ENCODE measurements around the gene CALCOCO1.

CALCOCO1 gene

GRCh38 chr12:53686436-53686835, 40.8 kb downstream of the CALCOCO1 start:
- H3F3A ChIP-seq (ENCODE audit: control insufficient read depth, insufficient read depth), result no peaks in the 10 kb centered on the region
- no peaks in the 10 kb centered on the region for H4K20me1 ChIP-seq (ENCODE audit: control insufficient read depth, insufficient read depth, low read depth, low read length)
- no peaks in the 10 kb centered on the region for H3K36me3 ChIP-seq (ENCODE audit: control insufficient read depth, low read length)
- no peak for TF ChIP-seq EZH2phosphoT487 (IDR thresholded peaks at IDR 0.05; ENCODE audit: borderline replicate concordance, low read length)
- no peak for TF ChIP-seq CTCF (IDR thresholded peaks at IDR 0.05; ENCODE audit: low read depth, low read length, poor library complexity, severe bottlenecking)
- H3K27ac ChIP-seq (ENCODE audit: low read depth, low read length), result no peak overlapping the region
- H3K27me3 ChIP-seq (ENCODE audit: control insufficient read depth, low read length), result peaks cover 3% of the 10 kb centered on the region; the same call in 1 of the 2 replicates
- H3K9me3 ChIP-seq (ENCODE audit: control insufficient read depth, insufficient read depth, low read length), result no peaks in the 10 kb centered on the region
- H3K4me2 ChIP-seq (ENCODE audit: low read length), result no peak overlapping the region
- H3K4me1 ChIP-seq (ENCODE audit: control insufficient read depth, low read length), result no peaks in the 10 kb centered on the region
- no peaks in the 10 kb centered on the region for H3K9me2 ChIP-seq (replicated peaks; ENCODE audit: control insufficient read depth, low read length)
- no peaks in the 10 kb centered on the region for H3K79me2 ChIP-seq (ENCODE audit: control insufficient read depth, low read length)
- H3K4me3 ChIP-seq (ENCODE audit: low read length), result no peak overlapping the region

GRCh38 chr12:53684654-53685220, 42.5 kb downstream of the CALCOCO1 start:
- Histone ChIP-seq H3K4me2 (ENCODE audit: low read length) (no peak overlapping the region), H3K9me2 (replicated peaks; ENCODE audit: control insufficient read depth, low read length) (no peaks in the 10 kb centered on the region), H4K20me1 (ENCODE audit: control insufficient read depth, insufficient read depth, low read depth, low read length) (no peaks in the 10 kb centered on the region), H3K4me3 (ENCODE audit: low read length) (no peak overlapping the region), H3K9me3 (ENCODE audit: control insufficient read depth, insufficient read depth, low read length) (no peaks in the 10 kb centered on the region), H3K27me3 (ENCODE audit: control insufficient read depth, low read length) (no peaks in the 10 kb centered on the region), H3F3A (ENCODE audit: control insufficient read depth, insufficient read depth) (no peaks in the 10 kb centered on the region), H3K36me3 (ENCODE audit: control insufficient read depth, low read length) (no peaks in the 10 kb centered on the region), H3K4me1 (ENCODE audit: control insufficient read depth, low read length) (no peaks in the 10 kb centered on the region), H3K27ac (ENCODE audit: low read depth, low read length) (no peak overlapping the region), H3K79me2 (ENCODE audit: control insufficient read depth, low read length) (no peaks in the 10 kb centered on the region)
- no peak for TF ChIP-seq CTCF (IDR thresholded peaks at IDR 0.05; ENCODE audit: low read depth, low read length, poor library complexity, severe bottlenecking)
- no peak for TF ChIP-seq EZH2phosphoT487 (IDR thresholded peaks at IDR 0.05; ENCODE audit: borderline replicate concordance, low read length)

- Histone ChIP-seq H3K79me2 (ENCODE audit: control insufficient read depth, low read length) (no peaks in the 10 kb centered on the region), H3K9me3 (ENCODE audit: control insufficient read depth, insufficient read depth, low read length) (no peaks in the 10 kb centered on the region), H3K36me3 (ENCODE audit: control insufficient read depth, low read length) (no peaks in the 10 kb centered on the region), H3K27ac (ENCODE audit: low read depth, low read length) (no peak overlapping the region), H3K4me2 (ENCODE audit: low read length) (no peak overlapping the region), H3K27me3 (ENCODE audit: control insufficient read depth, low read length) (peaks cover 7% of the 10 kb centered on the region), H3F3A (ENCODE audit: control insufficient read depth, insufficient read depth) (no peaks in the 10 kb centered on the region), H3K4me3 (ENCODE audit: low read length) (no peak overlapping the region), H3K9me2 (replicated peaks; ENCODE audit: control insufficient read depth, low read length) (no peaks in the 10 kb centered on the region), H3K4me1 (ENCODE audit: control insufficient read depth, low read length) (no peaks in the 10 kb centered on the region), H4K20me1 (ENCODE audit: control insufficient read depth, insufficient read depth, low read depth, low read length) (no peaks in the 10 kb centered on the region)
- TF ChIP-seq EZH2phosphoT487 (IDR thresholded peaks at IDR 0.05; ENCODE audit: borderline replicate concordance, low read length) (no peak), CTCF (IDR thresholded peaks at IDR 0.05; ENCODE audit: low read depth, low read length, poor library complexity, severe bottlenecking) (no peak)
Observed at GRCh38 chr12:53683983-53684382, 43.3 kb downstream of the CALCOCO1 start.
